Measurements from ENCODE around the gene CCDC106. TPM values are rescaled to one million over a fixed set of nuclear protein-coding genes. Genes with fewer than 3 reads are reported as not detected.

CCDC106 gene
- total RNA-seq, 1 experiment from 2014 or later = 47.8 TPM

DNA sequence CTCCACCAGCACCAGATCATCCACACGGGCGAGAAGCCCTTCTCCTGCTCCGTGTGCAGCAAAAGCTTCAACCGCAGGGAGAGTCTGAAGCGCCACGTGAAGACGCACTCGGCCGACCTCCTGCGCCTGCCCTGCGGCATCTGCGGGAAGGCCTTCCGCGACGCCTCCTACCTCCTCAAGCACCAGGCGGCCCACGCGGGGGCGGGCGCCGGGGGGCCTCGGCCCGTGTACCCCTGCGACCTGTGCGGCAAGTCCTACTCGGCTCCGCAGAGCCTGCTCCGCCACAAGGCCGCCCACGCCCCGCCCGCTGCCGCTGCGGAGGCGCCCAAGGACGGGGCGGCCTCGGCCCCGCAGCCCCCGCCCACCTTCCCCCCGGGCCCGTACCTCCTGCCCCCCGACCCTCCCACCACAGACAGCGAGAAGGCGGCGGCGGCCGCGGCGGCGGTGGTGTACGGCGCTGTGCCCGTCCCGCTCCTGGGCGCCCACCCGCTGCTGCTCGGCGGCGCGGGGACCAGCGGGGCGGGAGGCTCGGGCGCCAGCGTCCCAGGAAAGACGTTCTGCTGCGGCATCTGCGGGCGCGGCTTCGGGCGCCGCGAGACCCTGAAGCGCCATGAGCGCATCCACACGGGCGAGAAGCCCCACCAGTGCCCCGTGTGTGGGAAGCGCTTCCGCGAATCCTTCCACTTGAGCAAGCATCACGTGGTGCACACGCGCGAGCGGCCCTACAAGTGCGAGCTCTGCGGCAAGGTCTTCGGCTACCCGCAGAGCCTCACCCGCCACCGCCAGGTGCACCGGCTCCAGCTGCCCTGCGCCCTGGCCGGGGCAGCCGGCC lies 33.1 kb upstream of the CCDC106 start:
- BruUV-seq (replicated peaks) = no TSS peak
- intact Hi-C loops (cut with micrococcal nuclease; ENCODE audit: unreplicated experiment) (no loop called here), in situ Hi-C loops (cut with HindIII; ENCODE audit: low pct_unique_long_range_greater_than_20kb, low sequenced_read_pairs) (no loop called here)
- no peak overlapping the region for H3K4me3 ChIP-seq (ENCODE audit: low read depth in 2 of 2, low read length in 2 of 2)
- TF ChIP-seq, protein P1, sequence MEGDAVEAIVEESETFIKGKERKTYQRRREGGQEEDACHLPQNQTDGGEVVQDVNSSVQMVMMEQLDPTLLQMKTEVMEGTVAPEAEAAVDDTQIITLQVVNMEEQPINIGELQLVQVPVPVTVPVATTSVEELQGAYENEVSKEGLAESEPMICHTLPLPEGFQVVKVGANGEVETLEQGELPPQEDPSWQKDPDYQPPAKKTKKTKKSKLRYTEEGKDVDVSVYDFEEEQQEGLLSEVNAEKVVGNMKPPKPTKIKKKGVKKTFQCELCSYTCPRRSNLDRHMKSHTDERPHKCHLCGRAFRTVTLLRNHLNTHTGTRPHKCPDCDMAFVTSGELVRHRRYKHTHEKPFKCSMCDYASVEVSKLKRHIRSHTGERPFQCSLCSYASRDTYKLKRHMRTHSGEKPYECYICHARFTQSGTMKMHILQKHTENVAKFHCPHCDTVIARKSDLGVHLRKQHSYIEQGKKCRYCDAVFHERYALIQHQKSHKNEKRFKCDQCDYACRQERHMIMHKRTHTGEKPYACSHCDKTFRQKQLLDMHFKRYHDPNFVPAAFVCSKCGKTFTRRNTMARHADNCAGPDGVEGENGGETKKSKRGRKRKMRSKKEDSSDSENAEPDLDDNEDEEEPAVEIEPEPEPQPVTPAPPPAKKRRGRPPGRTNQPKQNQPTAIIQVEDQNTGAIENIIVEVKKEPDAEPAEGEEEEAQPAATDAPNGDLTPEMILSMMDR (IDR thresholded peaks at IDR 0.05) = no peak
- TF ChIP-seq TCF7L2 (IDR thresholded peaks at IDR 0.05; ENCODE audit: low read depth, low read length) (no peak), POLR2AphosphoS5 (IDR thresholded peaks at IDR 0.05; ENCODE audit: low read depth, low read length) (no peak), SIN3A (IDR thresholded peaks at IDR 0.05; ENCODE audit: borderline replicate concordance, insufficient read depth, low read depth, low read length) (no peak)
- TF ChIP-seq, protein P2, sequence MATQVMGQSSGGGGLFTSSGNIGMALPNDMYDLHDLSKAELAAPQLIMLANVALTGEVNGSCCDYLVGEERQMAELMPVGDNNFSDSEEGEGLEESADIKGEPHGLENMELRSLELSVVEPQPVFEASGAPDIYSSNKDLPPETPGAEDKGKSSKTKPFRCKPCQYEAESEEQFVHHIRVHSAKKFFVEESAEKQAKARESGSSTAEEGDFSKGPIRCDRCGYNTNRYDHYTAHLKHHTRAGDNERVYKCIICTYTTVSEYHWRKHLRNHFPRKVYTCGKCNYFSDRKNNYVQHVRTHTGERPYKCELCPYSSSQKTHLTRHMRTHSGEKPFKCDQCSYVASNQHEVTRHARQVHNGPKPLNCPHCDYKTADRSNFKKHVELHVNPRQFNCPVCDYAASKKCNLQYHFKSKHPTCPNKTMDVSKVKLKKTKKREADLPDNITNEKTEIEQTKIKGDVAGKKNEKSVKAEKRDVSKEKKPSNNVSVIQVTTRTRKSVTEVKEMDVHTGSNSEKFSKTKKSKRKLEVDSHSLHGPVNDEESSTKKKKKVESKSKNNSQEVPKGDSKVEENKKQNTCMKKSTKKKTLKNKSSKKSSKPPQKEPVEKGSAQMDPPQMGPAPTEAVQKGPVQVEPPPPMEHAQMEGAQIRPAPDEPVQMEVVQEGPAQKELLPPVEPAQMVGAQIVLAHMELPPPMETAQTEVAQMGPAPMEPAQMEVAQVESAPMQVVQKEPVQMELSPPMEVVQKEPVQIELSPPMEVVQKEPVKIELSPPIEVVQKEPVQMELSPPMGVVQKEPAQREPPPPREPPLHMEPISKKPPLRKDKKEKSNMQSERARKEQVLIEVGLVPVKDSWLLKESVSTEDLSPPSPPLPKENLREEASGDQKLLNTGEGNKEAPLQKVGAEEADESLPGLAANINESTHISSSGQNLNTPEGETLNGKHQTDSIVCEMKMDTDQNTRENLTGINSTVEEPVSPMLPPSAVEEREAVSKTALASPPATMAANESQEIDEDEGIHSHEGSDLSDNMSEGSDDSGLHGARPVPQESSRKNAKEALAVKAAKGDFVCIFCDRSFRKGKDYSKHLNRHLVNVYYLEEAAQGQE (IDR thresholded peaks at IDR 0.05; ENCODE audit: insufficient read depth in 1 of 2, low read depth in 2 of 2, low read length in 1 of 2) = no peak
- H3K27ac ChIP-seq (ENCODE audit: low read length) = no peak overlapping the region
- CTCF ChIA-PET = no interaction called here
- ATAC-seq = no peak
- H3K36me3 ChIP-seq (ENCODE audit: control insufficient read depth, insufficient read depth, low read length) = no peaks in the 10 kb centered on the region
- no peaks in the 10 kb centered on the region for H3K9me3 ChIP-seq (ENCODE audit: control insufficient read depth, insufficient read depth, low read depth, low read length)
- no peaks in the 10 kb centered on the region for H3K4me1 ChIP-seq (ENCODE audit: control insufficient read depth, insufficient read depth, low read length)
- POLR2A ChIA-PET = no interaction called here
- DNase-seq (ENCODE audit: low read depth, low spot score) = no peak
- no peaks in the 10 kb centered on the region for H3K27me3 ChIP-seq (ENCODE audit: control insufficient read depth, insufficient read depth, low read length)

DNA sequence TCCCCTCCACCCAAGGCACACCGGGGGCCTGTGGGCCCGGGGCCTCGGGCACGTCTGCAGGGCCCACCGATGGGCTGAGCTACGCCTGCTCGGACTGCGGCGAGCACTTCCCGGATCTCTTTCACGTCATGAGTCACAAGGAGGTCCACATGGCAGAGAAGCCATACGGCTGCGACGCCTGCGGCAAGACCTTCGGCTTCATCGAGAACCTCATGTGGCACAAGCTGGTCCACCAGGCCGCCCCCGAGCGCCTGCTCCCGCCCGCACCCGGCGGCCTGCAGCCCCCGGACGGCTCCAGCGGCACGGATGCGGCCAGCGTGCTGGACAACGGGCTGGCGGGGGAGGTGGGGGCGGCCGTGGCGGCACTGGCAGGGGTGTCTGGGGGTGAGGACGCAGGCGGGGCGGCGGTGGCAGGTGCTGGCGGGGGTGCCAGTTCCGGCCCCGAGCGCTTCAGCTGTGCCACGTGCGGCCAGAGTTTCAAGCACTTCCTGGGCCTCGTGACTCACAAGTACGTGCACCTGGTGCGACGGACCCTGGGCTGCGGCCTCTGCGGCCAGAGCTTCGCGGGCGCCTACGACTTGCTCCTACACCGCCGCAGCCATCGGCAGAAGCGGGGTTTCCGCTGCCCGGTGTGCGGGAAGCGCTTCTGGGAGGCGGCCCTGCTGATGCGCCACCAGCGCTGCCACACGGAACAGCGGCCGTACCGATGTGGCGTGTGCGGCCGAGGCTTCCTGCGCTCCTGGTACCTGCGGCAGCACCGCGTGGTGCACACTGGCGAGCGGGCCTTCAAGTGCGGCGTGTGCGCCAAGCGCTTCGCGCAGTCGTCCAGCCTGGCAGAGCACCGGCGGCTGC lies 32.2 kb upstream of the CCDC106 start:
- CTCF ChIA-PET = no interaction called here
- TF ChIP-seq, protein P2 (IDR thresholded peaks at IDR 0.05; ENCODE audit: insufficient read depth in 1 of 2, low read depth in 2 of 2, low read length in 1 of 2) = no peak
- TF ChIP-seq, protein P1 (IDR thresholded peaks at IDR 0.05) = no peak
- TF ChIP-seq SIN3A (IDR thresholded peaks at IDR 0.05; ENCODE audit: borderline replicate concordance, insufficient read depth, low read depth, low read length) (no peak), TCF7L2 (IDR thresholded peaks at IDR 0.05; ENCODE audit: low read depth, low read length) (no peak), POLR2AphosphoS5 (IDR thresholded peaks at IDR 0.05; ENCODE audit: low read depth, low read length) (no peak)
- no TSS peak for BruUV-seq (replicated peaks)
- H3K27me3 ChIP-seq (ENCODE audit: control insufficient read depth, insufficient read depth, low read length) = no peaks in the 10 kb centered on the region
- H3K4me1 ChIP-seq (ENCODE audit: control insufficient read depth, insufficient read depth, low read length) = no peaks in the 10 kb centered on the region
- intact Hi-C loops (cut with micrococcal nuclease; ENCODE audit: unreplicated experiment) = no loop called here
- POLR2A ChIA-PET = no interaction called here
- in situ Hi-C loops (cut with HindIII; ENCODE audit: low pct_unique_long_range_greater_than_20kb, low sequenced_read_pairs) = no loop called here
- H3K27ac ChIP-seq (ENCODE audit: low read length) = no peak overlapping the region
- H3K4me3 ChIP-seq (ENCODE audit: low read depth in 2 of 2, low read length in 2 of 2) = no peak overlapping the region
- H3K36me3 ChIP-seq (ENCODE audit: control insufficient read depth, insufficient read depth, low read length) = no peaks in the 10 kb centered on the region
- H3K9me3 ChIP-seq (ENCODE audit: control insufficient read depth, insufficient read depth, low read depth, low read length) = no peaks in the 10 kb centered on the region
- no peak for DNase-seq (ENCODE audit: low read depth, low spot score)
- no peak for ATAC-seq
